Neural cell (in vitro differentiated cells): ENCODE results near the gene PRKAG2.

Experiments
- CTCF ChIP-seq: fragments of 450-650 bp; IDR thresholded peaks from 2 replicates; pipeline ENCODE4 v1.5.1; 2014; ENCODE audit warnings: antibody characterized with exemption, mild to moderate bottlenecking, moderate library complexity; ENCODE audit not compliant: poor library complexity, severe bottlenecking
- EZH2 ChIP-seq: fragments of 200-600, 300-800 bp; shearing (Covaris generic), sonication (generic); IDR thresholded peaks from 2 replicates; pipeline ENCODE4 v1.6.1; 2014; ENCODE audit warnings: antibody characterized with exemption, low read length, borderline replicate concordance, mild to moderate bottlenecking; ENCODE audit not compliant: insufficient read depth, poor library complexity, severe bottlenecking

GRCh38 chr7:151728746-151729145 is 148.2 kb downstream of the PRKAG2 start:
- TF ChIP-seq EZH2, result no peak
- TF ChIP-seq CTCF, result no peak
